K562 (cell line): ENCODE measurements around the gene ATP6V0A1. TPM values are rescaled to one million over a fixed set of nuclear protein-coding genes. Genes with fewer than 3 reads are reported as not detected.

Source experiments
- CREM ChIP-seq: IDR thresholded peaks from 2 replicates; pipeline ENCODE4 v1.6.1; 2014; ENCODE audit warnings: antibody characterized with exemption, low read depth
- SIN3A ChIP-seq, 2 experiments: fragments of 150-350 bp in 1 of 2; IDR thresholded peaks; 2 replicates each; pipeline ENCODE4 v1.6.1; 2011 to 2016; ENCODE audit warnings: borderline replicate concordance in 2 of 2, low read depth in 2 of 2, low read length in 2 of 2, mild to moderate bottlenecking in 2 of 2, moderate library complexity in 2 of 2; ENCODE audit not compliant: control insufficient read depth in 1 of 2
- TAF7 ChIP-seq: fragments of 450-650 bp; IDR thresholded peaks from 2 replicates; pipeline ENCODE4 v1.6.1; 2016; ENCODE audit warnings: missing genetic modification characterization, missing compliant biosample characterization
- ZBTB11 ChIP-seq, 3 experiments: fragments of 200-800 bp in 1 of 3; fragments of 250-450 bp in 1 of 3; fragments of 450-650 bp in 1 of 3; sonication (Bioruptor Pico) in 1 of 3; sonication (Bioruptor generic) in 1 of 3; formaldehyde crosslinking in 1 of 3; IDR thresholded peaks; 2 replicates each; pipeline versions ENCODE4 v1.6.1 to v1.8.0; 2016 to 2022; ENCODE audit warnings: mild to moderate bottlenecking in 2 of 3, missing genetic modification characterization in 2 of 3, missing compliant biosample characterization in 1 of 3, moderate library complexity in 1 of 3
- polyA plus RNA-seq, 8 experiments: library from polyadenylated mRNA; depleted of rRNA in 4 of 8; stranded (reverse) in 5 of 8; unstranded in 3 of 8; fragments of >200 nt; fragmentation: Nextera tagmentation in 2 of 8; fragmentation: Illumina TruSeq in 1 of 8; extraction: Ambion mirVana in 2 of 8; extraction: Trizol in 1 of 8; gene quantifications; 2 replicates each; pipeline versions ENCODE4 v1.2.1 to v1.2.3, GENCODE V29; 2011 to 2014; ENCODE audit warnings: inconsistent platforms in 1 of 8, missing spikeins in 1 of 8
- total RNA-seq, 7 experiments: library from RNA; depleted of rRNA in 6 of 7; stranded (reverse); fragments of >200 nt in 6 of 7; fragmentation: Illumina TruSeq in 2 of 7; extraction: Trizol in 2 of 7; gene quantifications; 2 replicates each; pipeline versions ENCODE4 v1.2.1 to v1.2.3, GENCODE V29; 2011 to 2021; ENCODE audit warnings: low replicate concordance in 1 of 7
- TF ChIP-seq, protein P1 (sequence below): fragments of 250-450 bp; sonication (Bioruptor Pico); IDR thresholded peaks from 2 replicates; pipeline ENCODE4 v1.9.0; 2021; ENCODE audit warnings: mild to moderate bottlenecking, inconsistent platforms
- TF ChIP-seq, protein P2 (sequence below): sonication (generic); formaldehyde crosslinking; IDR thresholded peaks from 2 replicates; pipeline ENCODE4 v1.8.1; 2022; ENCODE audit warnings: missing genetic modification reagents

Gene ATP6V0A1
- total and polyA plus RNA-seq, 9 of the 15 experiments (the other 6 are each of a cell fraction or from before 2014, with no cell fraction given) = 11.8 to 158 (median 75.5) TPM

GRCh38 chr17:42536048-42536371 lies 77.3 kb downstream of the ATP6V0A1 start, which contains the start of gene NAGLU (continued):
- TF ChIP-seq, protein P1, sequence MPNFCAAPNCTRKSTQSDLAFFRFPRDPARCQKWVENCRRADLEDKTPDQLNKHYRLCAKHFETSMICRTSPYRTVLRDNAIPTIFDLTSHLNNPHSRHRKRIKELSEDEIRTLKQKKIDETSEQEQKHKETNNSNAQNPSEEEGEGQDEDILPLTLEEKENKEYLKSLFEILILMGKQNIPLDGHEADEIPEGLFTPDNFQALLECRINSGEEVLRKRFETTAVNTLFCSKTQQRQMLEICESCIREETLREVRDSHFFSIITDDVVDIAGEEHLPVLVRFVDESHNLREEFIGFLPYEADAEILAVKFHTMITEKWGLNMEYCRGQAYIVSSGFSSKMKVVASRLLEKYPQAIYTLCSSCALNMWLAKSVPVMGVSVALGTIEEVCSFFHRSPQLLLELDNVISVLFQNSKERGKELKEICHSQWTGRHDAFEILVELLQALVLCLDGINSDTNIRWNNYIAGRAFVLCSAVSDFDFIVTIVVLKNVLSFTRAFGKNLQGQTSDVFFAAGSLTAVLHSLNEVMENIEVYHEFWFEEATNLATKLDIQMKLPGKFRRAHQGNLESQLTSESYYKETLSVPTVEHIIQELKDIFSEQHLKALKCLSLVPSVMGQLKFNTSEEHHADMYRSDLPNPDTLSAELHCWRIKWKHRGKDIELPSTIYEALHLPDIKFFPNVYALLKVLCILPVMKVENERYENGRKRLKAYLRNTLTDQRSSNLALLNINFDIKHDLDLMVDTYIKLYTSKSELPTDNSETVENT (CRISPR knock-in tag) = peak; percentile 39
- TF ChIP-seq SIN3A (IDR thresholded peaks at IDR 0.05; ENCODE audit: borderline replicate concordance in 2 of 2, control insufficient read depth in 1 of 2, low read depth in 2 of 2, low read length in 2 of 2) = 0 out of 4 replicates have a peak, but pooled peaks of 1 of the 2 experiments have one; percentile 14
- no peak for TF ChIP-seq ZBTB11 (CRISPR knock-in tag; IDR thresholded peaks at IDR 0.05)
- peak; percentile 56; the same call in 1 of the 2 replicates for TF ChIP-seq CREM
- TF ChIP-seq, protein P2, sequence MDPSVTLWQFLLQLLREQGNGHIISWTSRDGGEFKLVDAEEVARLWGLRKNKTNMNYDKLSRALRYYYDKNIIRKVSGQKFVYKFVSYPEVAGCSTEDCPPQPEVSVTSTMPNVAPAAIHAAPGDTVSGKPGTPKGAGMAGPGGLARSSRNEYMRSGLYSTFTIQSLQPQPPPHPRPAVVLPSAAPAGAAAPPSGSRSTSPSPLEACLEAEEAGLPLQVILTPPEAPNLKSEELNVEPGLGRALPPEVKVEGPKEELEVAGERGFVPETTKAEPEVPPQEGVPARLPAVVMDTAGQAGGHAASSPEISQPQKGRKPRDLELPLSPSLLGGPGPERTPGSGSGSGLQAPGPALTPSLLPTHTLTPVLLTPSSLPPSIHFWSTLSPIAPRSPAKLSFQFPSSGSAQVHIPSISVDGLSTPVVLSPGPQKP (CRISPR knock-in tag) = no peak
- TF ChIP-seq TAF7 (tag) = 0 out of 2 replicates have a peak, but pooled peaks have one; percentile 15
- TF ChIP-seq, all 486 proteins: peak for 74
